Activated naive CD8-positive, alpha-beta T cell treated with anti-CD3 and anti-CD28 coated beads, Interleukin-2, amount 10 ng/mL, durations not matched to agents 7 days and 5 days (primary cell): Measurements from ENCODE around the gene PPP1R3C. TPM values are rescaled to one million over a fixed set of nuclear protein-coding genes. Genes with fewer than 3 reads are reported as not detected.

ENCODE experiments used
- ATAC-seq: fragments of 150-1000 bp; cut with Tn5 transposase; one replicate; pipeline ENCODE4 v1.10.0; 2021; ENCODE audit warnings: low read depth, moderate library complexity
- POLR2A ChIA-PET: fragments of 350-600 bp; sonication (Branson Sonifier 250); formaldehyde crosslinking; loops from one replicate; lab custom pipeline; 2021; ENCODE audit warnings: antibody characterized with exemption; lab: Charles Lee
- DNase-seq: peaks from one replicate; pipeline ENCODE4 v3.0.0; 2021
- H3K27ac Mint-ChIP-seq: one replicate; pipeline ENCODE4 v1.8.0; 2022; ENCODE audit warnings: mild to moderate bottlenecking, mixed read lengths
- H3K27me3 Mint-ChIP-seq: one replicate; pipeline ENCODE4 v1.8.0; 2022; ENCODE audit warnings: mild to moderate bottlenecking, moderate library complexity, mixed read lengths
- H3K36me3 Mint-ChIP-seq: one replicate; pipeline ENCODE4 v1.8.0; 2021; ENCODE audit warnings: mild to moderate bottlenecking, mixed read lengths
- H3K4me1 Mint-ChIP-seq: one replicate; pipeline ENCODE4 v1.8.0; 2021; ENCODE audit warnings: mixed read lengths
- H3K4me3 Mint-ChIP-seq: one replicate; pipeline ENCODE4 v1.8.0; 2022; ENCODE audit warnings: mild to moderate bottlenecking, moderate library complexity, mixed read lengths
- H3K9me3 Mint-ChIP-seq: one replicate; pipeline ENCODE4 v1.8.0; 2021; ENCODE audit warnings: mixed read lengths
- total RNA-seq, 2 experiments: library from RNA; stranded (reverse); gene quantifications; one replicate each; pipeline ENCODE4 v1.2.3, GENCODE V29; 2021

Gene PPP1R3C
- total RNA-seq, 2 experiments from 2014 or later = 0.11 TPM; not detected in 1

GRCh38 chr10:91589015-91589657 is 43.7 kb downstream of the PPP1R3C start:
- Mint-ChIP-seq H3K27ac (no peak overlapping the region), H3K4me1 (no peaks in the 10 kb centered on the region), H3K27me3 (peaks cover 3% of the 10 kb centered on the region), H3K4me3 (no peak overlapping the region), H3K9me3 (no peaks in the 10 kb centered on the region), H3K36me3 (no peaks in the 10 kb centered on the region)
- no peak for ATAC-seq
- no peak for DNase-seq
- POLR2A ChIA-PET = no interaction called here

GRCh38 chr10:91587710-91588638 is 44.9 kb downstream of the PPP1R3C start:
- Mint-ChIP-seq H3K4me1 (no peaks in the 10 kb centered on the region), H3K9me3 (no peaks in the 10 kb centered on the region), H3K36me3 (no peaks in the 10 kb centered on the region), H3K27me3 (peaks cover 3% of the 10 kb centered on the region), H3K27ac (no peak overlapping the region), H3K4me3 (no peak overlapping the region)
- POLR2A ChIA-PET = no interaction called here
- DNase-seq (no peak), ATAC-seq (no peak)

- H3K4me1 Mint-ChIP-seq = no peaks in the 10 kb centered on the region
- ATAC-seq = no peak
- POLR2A ChIA-PET = no interaction called here
Measured at GRCh38 chr10:91582153-91582554, 50.7 kb downstream of the PPP1R3C start.

GRCh38 chr10:91579329-91579985 is 53.4 kb downstream of the PPP1R3C start:
- ATAC-seq (no peak), DNase-seq (no peak)
- H3K4me3 Mint-ChIP-seq = no peak overlapping the region
- no peaks in the 10 kb centered on the region for H3K9me3 Mint-ChIP-seq
- no peaks in the 10 kb centered on the region for H3K36me3 Mint-ChIP-seq
- POLR2A ChIA-PET = no interaction called here
- H3K4me1 Mint-ChIP-seq = no peaks in the 10 kb centered on the region
- H3K27ac Mint-ChIP-seq = no peak overlapping the region
- H3K27me3 Mint-ChIP-seq = no peaks in the 10 kb centered on the region

More at GRCh38 chr10:91582153-91582554, 50.7 kb downstream of the PPP1R3C start:
- Mint-ChIP-seq H3K36me3 (no peaks in the 10 kb centered on the region), H3K27me3 (no peaks in the 10 kb centered on the region), H3K4me3 (no peak overlapping the region), H3K9me3 (no peaks in the 10 kb centered on the region), H3K27ac (no peak overlapping the region)
- DNase-seq = no peak

Other genes with a start within 250 kb of the PPP1R3C start
- gene HECTD2, start 222.7 kb downstream of the PPP1R3C start, total RNA-seq = 1 to 10 TPM; 1.9 to 2.2 TPM
- gene TNKS2, start 165.4 kb upstream of the PPP1R3C start, total RNA-seq = 10 to 100 TPM; 40.7 to 43.2 TPM